Omental fat pad (tissue), 4 donors: ENCODE results near the gene DCTN4. TPM values are rescaled to one million over a fixed set of nuclear protein-coding genes. Genes with fewer than 3 reads are reported as not detected.

Source experiments
- ATAC-seq: fragments of 150-250 bp; one replicate; pipeline ENCODE4 v1.9.1; 2016; ENCODE audit warnings: mild to moderate bottlenecking, moderate library complexity; ENCODE audit not compliant: low FRiP score
- DNase-seq: peaks from one replicate; pipeline ENCODE4 v3.0.0-alpha.2; 2019; ENCODE audit warnings: low spot score
- total RNA-seq, 4 donors: library from RNA; depleted of rRNA; stranded (reverse); fragments of >200 nt; gene quantifications; one replicate each; pipeline ENCODE4 v1.1.0, GENCODE V29; 2016
- TF ChIP-seq, protein P1 (sequence below), 3 donors: fragments of 450-650 bp; IDR thresholded peaks; one replicate each; pipeline ENCODE4 v1.5.1; 2016 to 2017; ENCODE audit warnings: antibody characterized with exemption in 3 of 3, mild to moderate bottlenecking in 3 of 3, moderate library complexity in 2 of 3

The DCTN4 gene
- total RNA-seq, 4 donors from 2014 or later = 52.2 to 84.9 (median 67.0) TPM

DNA sequence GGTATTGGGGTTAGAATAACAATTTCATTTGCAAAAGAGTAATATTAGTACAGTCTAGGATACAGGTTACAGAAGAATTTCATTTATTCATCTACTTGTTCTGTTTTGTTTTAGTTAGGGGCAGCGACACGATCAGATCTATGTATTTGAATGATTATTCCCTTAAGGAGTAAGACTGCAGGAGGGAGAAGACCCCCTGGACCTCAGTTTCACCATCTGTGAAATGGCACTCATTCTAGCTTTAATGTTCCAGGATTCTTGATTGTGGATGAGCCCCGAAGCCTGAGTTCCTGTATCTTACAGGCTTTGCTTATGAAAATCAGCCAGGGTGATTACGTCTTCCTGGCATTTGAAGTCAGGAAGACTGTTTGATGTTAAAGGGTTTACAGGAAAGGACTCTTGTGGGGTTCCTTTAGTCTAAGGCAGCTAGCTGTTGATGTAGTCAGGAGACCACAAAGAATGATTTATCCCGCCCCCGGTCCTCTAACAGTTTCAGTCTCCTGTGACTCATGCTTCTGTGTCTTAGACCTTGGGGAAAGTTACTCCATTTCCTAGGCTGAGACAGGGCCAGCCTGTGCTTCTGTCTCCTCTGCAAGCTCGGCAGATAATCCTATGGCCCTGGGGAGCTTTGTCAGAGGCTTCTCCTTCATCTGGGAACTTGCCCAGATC lies 31.3 kb upstream of the DCTN4 start:
- ATAC-seq (peak; percentile 88), DNase-seq (no peak)
- TF ChIP-seq, protein P1, sequence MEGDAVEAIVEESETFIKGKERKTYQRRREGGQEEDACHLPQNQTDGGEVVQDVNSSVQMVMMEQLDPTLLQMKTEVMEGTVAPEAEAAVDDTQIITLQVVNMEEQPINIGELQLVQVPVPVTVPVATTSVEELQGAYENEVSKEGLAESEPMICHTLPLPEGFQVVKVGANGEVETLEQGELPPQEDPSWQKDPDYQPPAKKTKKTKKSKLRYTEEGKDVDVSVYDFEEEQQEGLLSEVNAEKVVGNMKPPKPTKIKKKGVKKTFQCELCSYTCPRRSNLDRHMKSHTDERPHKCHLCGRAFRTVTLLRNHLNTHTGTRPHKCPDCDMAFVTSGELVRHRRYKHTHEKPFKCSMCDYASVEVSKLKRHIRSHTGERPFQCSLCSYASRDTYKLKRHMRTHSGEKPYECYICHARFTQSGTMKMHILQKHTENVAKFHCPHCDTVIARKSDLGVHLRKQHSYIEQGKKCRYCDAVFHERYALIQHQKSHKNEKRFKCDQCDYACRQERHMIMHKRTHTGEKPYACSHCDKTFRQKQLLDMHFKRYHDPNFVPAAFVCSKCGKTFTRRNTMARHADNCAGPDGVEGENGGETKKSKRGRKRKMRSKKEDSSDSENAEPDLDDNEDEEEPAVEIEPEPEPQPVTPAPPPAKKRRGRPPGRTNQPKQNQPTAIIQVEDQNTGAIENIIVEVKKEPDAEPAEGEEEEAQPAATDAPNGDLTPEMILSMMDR (IDR thresholded peaks at IDR 0.05) = no peak

DNA sequence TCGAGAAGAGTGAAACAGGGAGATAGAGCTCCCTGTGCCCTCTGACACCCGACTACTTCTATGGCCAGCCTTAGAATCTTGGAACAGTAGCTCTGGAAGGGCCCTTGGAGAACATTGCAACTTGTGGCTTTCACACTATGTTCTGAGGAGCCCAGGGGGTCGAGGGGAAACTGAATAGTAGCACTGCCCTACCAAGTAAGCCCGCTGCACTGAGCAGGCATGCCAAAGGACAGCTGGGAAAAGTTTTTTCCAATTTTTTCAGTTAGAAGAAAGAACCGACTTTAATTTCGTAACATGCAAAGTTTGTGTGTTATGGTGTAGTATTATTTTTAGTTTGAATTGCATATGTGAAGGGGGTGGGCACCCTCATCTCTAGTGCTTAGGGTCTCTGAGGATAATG lies 30.6 kb upstream of the DCTN4 start:
- DNase-seq (no peak), ATAC-seq (no peak)
- TF ChIP-seq, protein P1 (IDR thresholded peaks at IDR 0.05) = no peak

DNA sequence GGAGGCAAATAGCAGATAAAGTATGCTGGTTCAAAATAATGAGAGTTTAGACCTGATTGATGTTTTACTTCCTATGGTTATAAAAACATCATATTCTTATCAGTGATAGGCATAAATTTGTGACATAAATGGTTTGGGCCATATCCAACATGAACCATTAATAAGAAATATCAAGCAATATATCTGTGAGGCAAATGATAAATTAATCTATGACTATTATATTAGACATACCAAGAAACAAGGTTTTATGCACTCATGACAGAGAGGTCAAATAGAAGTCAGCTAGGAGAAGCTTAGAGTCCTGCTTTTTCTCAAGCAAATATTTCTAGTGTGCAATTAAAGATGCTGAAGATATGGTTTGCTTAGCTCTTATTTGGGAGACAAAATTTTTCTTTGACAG lies 30.2 kb upstream of the DCTN4 start:
- TF ChIP-seq, protein P1 (IDR thresholded peaks at IDR 0.05) = no peak
- ATAC-seq (no peak), DNase-seq (no peak)

DNA sequence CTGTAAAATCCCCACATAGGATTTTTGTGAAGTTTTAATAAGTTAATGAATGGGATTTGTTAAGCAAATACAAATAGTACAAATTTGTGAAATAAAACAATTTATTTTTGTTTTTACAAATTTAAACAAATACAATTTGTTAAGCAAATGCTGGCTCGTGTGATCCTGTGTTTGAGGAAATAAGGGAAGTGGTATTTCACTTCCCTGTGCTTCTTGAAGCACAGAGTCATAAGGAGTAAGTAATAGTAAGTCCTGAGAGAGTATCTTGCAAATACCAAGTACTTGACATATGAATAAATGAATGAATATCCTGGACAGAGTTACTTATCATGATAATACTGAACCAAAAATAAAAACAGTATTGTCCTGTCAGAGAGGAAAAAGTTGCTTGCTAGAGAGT lies 28.8 kb upstream of the DCTN4 start:
- TF ChIP-seq, protein P1 (IDR thresholded peaks at IDR 0.05) = no peak
- ATAC-seq = no peak
- DNase-seq = no peak

DNA sequence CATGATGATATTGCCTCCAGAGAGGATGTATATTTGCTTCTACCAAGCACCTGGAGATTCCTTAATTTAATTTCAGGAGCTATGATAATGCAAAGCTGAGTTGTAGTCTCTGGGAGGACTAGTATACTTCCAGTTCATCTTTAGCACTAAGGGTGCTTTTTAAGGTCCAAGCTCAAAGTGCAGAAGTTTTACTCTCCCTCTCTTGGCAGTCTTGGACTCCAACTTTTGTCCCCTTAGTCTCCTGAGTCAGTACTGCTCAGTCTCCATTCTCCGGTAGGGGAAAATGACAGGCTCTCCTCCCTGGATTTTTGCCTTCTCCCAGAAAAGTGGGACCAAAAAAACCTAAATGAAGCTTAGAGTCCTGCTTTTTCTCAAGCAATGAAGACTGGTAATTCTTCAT lies 28.1 kb upstream of the DCTN4 start:
- DNase-seq = no peak
- no peak for ATAC-seq
- TF ChIP-seq, protein P1 (IDR thresholded peaks at IDR 0.05) = no peak

DNA sequence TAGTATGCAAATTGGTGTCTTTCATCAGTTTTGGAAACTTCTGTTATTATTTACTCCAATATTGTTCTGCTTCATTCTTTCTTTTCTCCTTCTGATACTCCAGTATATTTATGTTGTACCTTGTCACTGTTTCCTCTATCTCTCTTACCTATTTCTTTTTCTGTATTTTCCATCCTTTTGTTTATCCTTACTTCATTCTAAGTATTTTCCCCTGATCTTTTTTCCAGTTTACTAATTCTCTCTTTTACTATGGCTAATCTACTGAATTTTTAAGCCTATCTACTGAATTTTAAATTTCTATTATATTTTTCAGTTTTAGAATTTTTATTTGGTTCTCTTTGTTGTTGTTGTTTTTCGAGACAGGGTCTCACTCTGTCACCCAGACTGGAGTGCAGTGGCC lies 27.1 kb upstream of the DCTN4 start:
- TF ChIP-seq, protein P1 (IDR thresholded peaks at IDR 0.05) = no peak
- DNase-seq = no peak
- ATAC-seq = no peak

DNA sequence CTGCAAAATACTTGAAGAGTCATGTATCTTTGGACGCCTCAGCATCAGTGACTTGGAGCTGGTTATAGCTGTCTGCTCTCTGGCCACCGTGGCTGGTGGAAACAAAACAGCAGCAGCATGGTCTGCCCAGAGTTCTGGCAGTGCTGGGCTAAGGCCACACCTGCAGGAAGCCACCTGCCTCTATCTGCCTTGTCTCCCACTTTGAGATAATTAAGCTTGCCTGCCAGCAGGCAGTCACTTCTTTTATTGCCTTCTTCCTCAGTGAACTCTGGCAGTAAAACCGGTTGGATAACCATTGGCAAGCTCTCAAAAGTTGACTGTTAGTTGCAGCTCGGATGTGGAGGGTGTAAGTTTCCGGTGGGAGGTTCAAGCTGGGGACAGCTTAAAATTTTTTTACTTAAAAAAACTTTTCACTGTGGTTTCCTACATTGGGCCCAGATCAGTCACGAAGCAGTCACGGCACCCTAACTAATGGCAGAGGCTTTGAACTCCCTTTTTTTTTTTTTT lies 24.7 kb upstream of the DCTN4 start:
- DNase-seq (no peak), ATAC-seq (no peak)
- TF ChIP-seq, protein P1 (IDR thresholded peaks at IDR 0.05) = no peak
